GM12878 (cell line): ENCODE measurements around the gene RAB3IL1.

ENCODE experiments used
- POLR2A ChIP-seq: IDR thresholded peaks from 2 replicates; pipeline ENCODE4 v1.6.1; 2011; ENCODE audit warnings: low read depth, mild to moderate bottlenecking, low read length
- POLR2AphosphoS5 ChIP-seq: IDR thresholded peaks from 2 replicates; pipeline ENCODE4 v1.6.1; 2011; ENCODE audit warnings: mild to moderate bottlenecking, low read length, inconsistent platforms
- RB1 ChIP-seq: fragments of 450-650 bp; formaldehyde crosslinking; IDR thresholded peaks from 2 replicates; pipeline ENCODE4 v1.6.1; 2017; ENCODE audit warnings: mild to moderate bottlenecking, borderline replicate concordance
- SMC3 ChIP-seq: IDR thresholded peaks from 2 replicates; pipeline ENCODE4 v1.6.1; 2011; ENCODE audit warnings: low read length, improper control_type of control experiment, borderline replicate concordance
- ZSCAN29 ChIP-seq: fragments of 450-650 bp; IDR thresholded peaks from 2 replicates; pipeline ENCODE4 v1.6.1; 2017; ENCODE audit warnings: mild to moderate bottlenecking, moderate library complexity
- TF ChIP-seq, protein P1 (sequence below), 3 experiments: IDR thresholded peaks in 2 of 3; conservative IDR thresholded peaks in 1 of 3; 2 replicates each; pipeline ENCODE4 v1.5.1; 2011; ENCODE audit warnings: low read depth in 3 of 3, low read length in 3 of 3, mild to moderate bottlenecking in 3 of 3, control low read depth in 2 of 3, moderate library complexity in 2 of 3, inconsistent platforms in 1 of 3, mixed read lengths in 1 of 3; ENCODE audit not compliant: control insufficient read depth in 2 of 3, insufficient read depth in 1 of 3; ENCODE audit errors: extremely low read depth in 1 of 3
- TF ChIP-seq, protein P2 (sequence below): IDR thresholded peaks from 2 replicates; pipeline ENCODE4 v1.6.1; 2012; ENCODE audit warnings: low read depth, low read length, improper control_type of control experiment
- TF ChIP-seq, protein P3 (sequence below): fragments of 450-650 bp; IDR thresholded peaks from 2 replicates; pipeline ENCODE4 v1.6.1; 2016; ENCODE audit warnings: mild to moderate bottlenecking, moderate library complexity, borderline replicate concordance

DNA sequence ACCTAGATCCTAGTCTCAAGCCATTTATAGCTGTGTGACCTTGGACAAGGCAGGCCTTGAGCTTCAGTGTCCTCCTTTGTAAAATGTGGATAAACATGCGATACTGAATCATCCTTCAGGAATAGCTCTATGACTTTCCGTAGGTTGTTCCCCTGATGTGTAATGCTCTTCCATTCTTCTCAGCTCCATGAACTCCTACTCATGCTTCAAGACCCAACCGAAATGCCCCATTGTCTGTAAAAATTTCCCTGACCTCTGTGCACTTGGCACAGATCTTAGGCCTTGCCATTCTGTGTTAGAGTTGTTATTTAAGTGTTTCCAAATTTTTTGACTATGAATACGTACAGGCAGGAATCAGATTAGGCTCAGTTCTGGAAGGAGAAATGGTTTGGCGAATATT lies 29.5 kb upstream of the RAB3IL1 start:
- TF ChIP-seq RB1, result no peak
- TF ChIP-seq, protein P1, sequence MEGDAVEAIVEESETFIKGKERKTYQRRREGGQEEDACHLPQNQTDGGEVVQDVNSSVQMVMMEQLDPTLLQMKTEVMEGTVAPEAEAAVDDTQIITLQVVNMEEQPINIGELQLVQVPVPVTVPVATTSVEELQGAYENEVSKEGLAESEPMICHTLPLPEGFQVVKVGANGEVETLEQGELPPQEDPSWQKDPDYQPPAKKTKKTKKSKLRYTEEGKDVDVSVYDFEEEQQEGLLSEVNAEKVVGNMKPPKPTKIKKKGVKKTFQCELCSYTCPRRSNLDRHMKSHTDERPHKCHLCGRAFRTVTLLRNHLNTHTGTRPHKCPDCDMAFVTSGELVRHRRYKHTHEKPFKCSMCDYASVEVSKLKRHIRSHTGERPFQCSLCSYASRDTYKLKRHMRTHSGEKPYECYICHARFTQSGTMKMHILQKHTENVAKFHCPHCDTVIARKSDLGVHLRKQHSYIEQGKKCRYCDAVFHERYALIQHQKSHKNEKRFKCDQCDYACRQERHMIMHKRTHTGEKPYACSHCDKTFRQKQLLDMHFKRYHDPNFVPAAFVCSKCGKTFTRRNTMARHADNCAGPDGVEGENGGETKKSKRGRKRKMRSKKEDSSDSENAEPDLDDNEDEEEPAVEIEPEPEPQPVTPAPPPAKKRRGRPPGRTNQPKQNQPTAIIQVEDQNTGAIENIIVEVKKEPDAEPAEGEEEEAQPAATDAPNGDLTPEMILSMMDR (IDR thresholded peaks at IDR 0.05 in 2 of 3, conservative IDR thresholded peaks at IDR 0.05 in 1 of 3; ENCODE audit: control insufficient read depth in 2 of 3, extremely low read depth in 1 of 3, insufficient read depth in 1 of 3, low read depth in 3 of 3, low read length in 3 of 3), result no peak
- no peak for TF ChIP-seq POLR2A
- TF ChIP-seq SMC3, result no peak
- TF ChIP-seq, protein P2, sequence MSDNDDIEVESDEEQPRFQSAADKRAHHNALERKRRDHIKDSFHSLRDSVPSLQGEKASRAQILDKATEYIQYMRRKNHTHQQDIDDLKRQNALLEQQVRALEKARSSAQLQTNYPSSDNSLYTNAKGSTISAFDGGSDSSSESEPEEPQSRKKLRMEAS, result no peak
- TF ChIP-seq, protein P3, sequence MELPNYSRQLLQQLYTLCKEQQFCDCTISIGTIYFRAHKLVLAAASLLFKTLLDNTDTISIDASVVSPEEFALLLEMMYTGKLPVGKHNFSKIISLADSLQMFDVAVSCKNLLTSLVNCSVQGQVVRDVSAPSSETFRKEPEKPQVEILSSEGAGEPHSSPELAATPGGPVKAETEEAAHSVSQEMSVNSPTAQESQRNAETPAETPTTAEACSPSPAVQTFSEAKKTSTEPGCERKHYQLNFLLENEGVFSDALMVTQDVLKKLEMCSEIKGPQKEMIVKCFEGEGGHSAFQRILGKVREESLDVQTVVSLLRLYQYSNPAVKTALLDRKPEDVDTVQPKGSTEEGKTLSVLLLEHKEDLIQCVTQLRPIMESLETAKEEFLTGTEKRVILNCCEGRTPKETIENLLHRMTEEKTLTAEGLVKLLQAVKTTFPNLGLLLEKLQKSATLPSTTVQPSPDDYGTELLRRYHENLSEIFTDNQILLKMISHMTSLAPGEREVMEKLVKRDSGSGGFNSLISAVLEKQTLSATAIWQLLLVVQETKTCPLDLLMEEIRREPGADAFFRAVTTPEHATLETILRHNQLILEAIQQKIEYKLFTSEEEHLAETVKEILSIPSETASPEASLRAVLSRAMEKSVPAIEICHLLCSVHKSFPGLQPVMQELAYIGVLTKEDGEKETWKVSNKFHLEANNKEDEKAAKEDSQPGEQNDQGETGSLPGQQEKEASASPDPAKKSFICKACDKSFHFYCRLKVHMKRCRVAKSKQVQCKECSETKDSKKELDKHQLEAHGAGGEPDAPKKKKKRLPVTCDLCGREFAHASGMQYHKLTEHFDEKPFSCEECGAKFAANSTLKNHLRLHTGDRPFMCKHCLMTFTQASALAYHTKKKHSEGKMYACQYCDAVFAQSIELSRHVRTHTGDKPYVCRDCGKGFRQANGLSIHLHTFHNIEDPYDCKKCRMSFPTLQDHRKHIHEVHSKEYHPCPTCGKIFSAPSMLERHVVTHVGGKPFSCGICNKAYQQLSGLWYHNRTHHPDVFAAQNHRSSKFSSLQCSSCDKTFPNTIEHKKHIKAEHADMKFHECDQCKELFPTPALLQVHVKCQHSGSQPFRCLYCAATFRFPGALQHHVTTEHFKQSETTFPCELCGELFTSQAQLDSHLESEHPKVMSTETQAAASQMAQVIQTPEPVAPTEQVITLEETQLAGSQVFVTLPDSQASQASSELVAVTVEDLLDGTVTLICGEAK, result no peak
- TF ChIP-seq POLR2AphosphoS5, result no peak
- no peak for TF ChIP-seq ZSCAN29
